ENCODE measurements around the gene SHISA4. TPM values are rescaled to one million over a fixed set of nuclear protein-coding genes. Genes with fewer than 3 reads are reported as not detected.

Gene SHISA4
- total and polyA plus RNA-seq, 2 donors (not counting 3 experiments of a cell fraction or from before 2014, with no cell fraction given) = 25.6 to 78.2 TPM

GRCh38 chr1:201874672-201875071 lies 14.0 kb upstream of the SHISA4 start:
- CTCF ChIA-PET = interaction anchor here (0.7 to 1.5 kb wide), 4 partner anchors 10 to 125 kb away, joined by 3 to 5 read pairs (median 4); no protein-coding TSS in a partner anchor
- Histone ChIP-seq H4K20me1 (replicated peaks; ENCODE audit: control insufficient read depth, extremely low read depth, insufficient read depth, low read length) (no peaks in the 10 kb centered on the region), H3K36me3 (ENCODE audit: control insufficient read depth in 2 of 2, extremely low read depth in 1 of 2, insufficient read depth in 2 of 2, low read length in 2 of 2) (peaks cover 36 to 47% of the 10 kb centered on the region in 2 experiments), H3K9me1 (replicated peaks; ENCODE audit: control insufficient read depth, extremely low read depth, insufficient read depth, low read length) (no peaks in the 10 kb centered on the region), H3K4me1 (ENCODE audit: control insufficient read depth, extremely low read depth, insufficient read depth, low read length) (no peaks in the 10 kb centered on the region), H3K9me3 (replicated peaks; ENCODE audit: control insufficient read depth, insufficient read depth, low read length) (no peaks in the 10 kb centered on the region), H3K79me2 (ENCODE audit: control insufficient read depth, insufficient read depth, low read length) (no peaks in the 10 kb centered on the region), H3K27ac (ENCODE audit: insufficient read depth, low read depth, low read length) (no peak overlapping the region), H3K4me3 (replicated peaks in 1 of 3; ENCODE audit: insufficient read depth in 1 of 3, low read depth in 1 of 3, low read length in 3 of 3) (no peak overlapping the region), H3K4me2 (ENCODE audit: insufficient read depth, low read length) (no peak overlapping the region), H2AFZ (ENCODE audit: low read depth, low read length) (no peak overlapping the region), H3K27me3 (ENCODE audit: control insufficient read depth in 2 of 2, insufficient read depth in 2 of 2, low read length in 2 of 2) (no peaks in the 10 kb centered on the region), H3K9ac (replicated peaks; ENCODE audit: extremely low read depth, insufficient read depth, low read length) (no peak overlapping the region)
- no peak for DNase-seq (ENCODE audit: low read depth, low spot score)
- POLR2A ChIA-PET = no interaction called here
- TF ChIP-seq CTCF (IDR thresholded peaks at IDR 0.05; ENCODE audit: extremely low read depth in 1 of 2, insufficient read depth in 1 of 2, low read depth in 1 of 2, low read length in 2 of 2) = no peak
- TF ChIP-seq POLR2AphosphoS5 (IDR thresholded peaks at IDR 0.05; ENCODE audit: insufficient read depth, low read depth, low read length) = no peak
- no peak for TF ChIP-seq EZH2 (IDR thresholded peaks at IDR 0.05; ENCODE audit: borderline replicate concordance, low read depth, low read length, severe bottlenecking)
- TF ChIP-seq FOS (IDR thresholded peaks at IDR 0.05; ENCODE audit: borderline replicate concordance, insufficient read depth, low read length) = no peak
- TF ChIP-seq JUN (IDR thresholded peaks at IDR 0.05; ENCODE audit: borderline replicate concordance, insufficient read depth, insufficient read length, low read depth) = no peak
- no peak for TF ChIP-seq GATA2 (IDR thresholded peaks at IDR 0.05; ENCODE audit: insufficient read depth, insufficient read length, low read depth, low read length)
- TF ChIP-seq POLR2A (IDR thresholded peaks at IDR 0.05; ENCODE audit: low read depth, low read length) = no peak
- TF ChIP-seq MAX (IDR thresholded peaks at IDR 0.05; ENCODE audit: insufficient read depth, insufficient read length) = no peak
- no peak for TF ChIP-seq MYC (IDR thresholded peaks at IDR 0.05; ENCODE audit: low read depth, low read length)
- BruUV-seq (replicated peaks) = no TSS peak
- intact Hi-C loops (cut with micrococcal nuclease) (no loop called here), dilution Hi-C loops (cut with MboI; ENCODE audit: extremely low pct_ligation_motif_present, low sequenced_read_pairs) (no loop called here)
- no peak for FAIRE-seq
